Umbilical cord (tissue), 2 donors: ENCODE data around the gene PODXL. TPM values are rescaled to one million over a fixed set of nuclear protein-coding genes. Genes with fewer than 3 reads are reported as not detected.
"Not testable (repeated sequence)": the region's sequence is repeated elsewhere in the genome, so short reads cannot be mapped to it uniquely, and the experiment has no call there.

ENCODE experiments used
- DNase-seq: peaks from one replicate; pipeline ENCODE4 v3.0.0-alpha.2; 2015; ENCODE audit warnings: low spot score
- total RNA-seq: library from RNA; depleted of rRNA; stranded (reverse); fragments of >200 nt; gene quantifications from one replicate; pipeline ENCODE4 v1.2.3, GENCODE V29; 2014; ENCODE audit warnings: low replicate concordance; ENCODE audit not compliant: insufficient read depth

Gene PODXL
- total RNA-seq, 1 donor from 2014 or later: 4.1 TPM

DNA sequence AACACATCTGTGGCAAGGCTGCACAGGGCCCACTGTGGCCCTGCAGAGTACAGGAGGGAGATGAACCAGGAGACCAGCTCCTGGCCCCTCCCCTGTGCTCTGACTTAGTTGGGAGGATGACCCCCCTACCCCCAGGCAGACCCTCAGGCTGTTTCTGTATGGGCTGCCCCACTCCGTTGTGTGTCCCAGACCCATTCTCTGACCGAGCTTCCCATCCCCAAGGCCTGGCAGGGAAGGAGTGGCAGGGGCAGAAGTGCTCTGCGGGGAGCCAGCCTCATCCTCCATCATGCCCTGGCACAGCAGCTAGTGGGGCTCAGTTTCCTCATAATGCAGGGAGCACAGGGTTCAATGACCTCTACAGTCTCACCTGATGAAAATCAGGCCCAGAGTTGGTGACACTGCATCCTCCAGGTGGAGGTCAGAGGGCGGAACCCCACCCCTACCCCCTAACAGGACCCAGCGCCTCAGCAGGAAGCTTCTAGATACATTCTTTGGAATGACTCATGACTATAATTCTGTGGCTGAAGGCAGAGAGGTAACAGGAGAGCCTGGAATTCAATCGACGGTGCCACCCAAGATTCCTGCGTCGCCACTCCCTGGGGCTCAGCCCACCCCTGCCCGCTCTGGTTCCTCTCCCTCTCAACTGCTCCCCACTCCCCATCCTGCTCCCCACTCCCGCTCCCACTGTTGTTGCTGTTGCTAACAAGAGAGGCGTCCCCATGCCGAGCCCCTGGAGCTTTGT, 18.2 kb downstream of the PODXL start:
- no peak for DNase-seq

DNA sequence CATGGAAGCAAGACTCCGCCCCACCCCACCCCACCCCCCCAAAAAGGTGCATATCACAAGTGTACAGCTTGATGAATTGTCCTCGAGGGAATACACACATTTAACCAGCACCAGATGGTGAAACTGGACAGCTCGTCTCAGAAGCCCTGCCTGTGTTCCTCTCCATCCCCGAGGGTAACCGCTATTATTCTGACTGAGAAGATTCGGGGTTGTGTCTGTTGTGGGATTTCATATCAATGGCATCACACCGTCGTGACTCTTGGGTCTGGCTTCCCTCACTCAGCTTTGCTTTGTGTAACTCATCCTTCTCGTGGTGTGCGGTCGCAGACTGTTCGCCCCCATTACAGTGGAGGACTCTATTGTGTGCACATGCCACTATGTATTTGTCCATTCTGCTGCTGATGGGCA, 18.9 kb downstream of the PODXL start:
- DNase-seq: no peak

DNA sequence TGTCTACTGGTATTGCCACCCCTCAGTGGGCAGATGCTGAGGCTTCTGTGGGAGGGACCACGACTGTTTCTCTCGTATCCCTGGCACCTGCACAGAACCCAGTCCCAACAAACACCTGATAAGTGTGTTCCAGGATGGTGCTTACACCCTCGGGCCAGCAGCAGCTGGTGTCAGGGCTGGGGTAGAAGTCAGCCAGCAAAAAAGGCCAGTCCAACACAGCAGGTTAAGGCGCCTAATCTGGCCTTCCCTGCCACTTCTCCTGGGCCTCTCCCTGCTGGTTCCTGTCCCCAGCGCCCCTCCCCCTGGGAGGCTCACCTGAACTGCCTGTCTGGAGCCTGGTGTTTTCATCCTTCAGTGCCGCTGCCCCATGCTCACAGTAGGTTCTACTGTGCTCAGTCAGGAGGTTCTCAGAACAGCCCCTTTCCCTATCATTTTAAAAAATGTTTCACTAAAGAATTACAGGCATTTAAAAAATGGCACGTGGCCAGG, 20.0 kb downstream of the PODXL start:
- no peak for DNase-seq

DNA sequence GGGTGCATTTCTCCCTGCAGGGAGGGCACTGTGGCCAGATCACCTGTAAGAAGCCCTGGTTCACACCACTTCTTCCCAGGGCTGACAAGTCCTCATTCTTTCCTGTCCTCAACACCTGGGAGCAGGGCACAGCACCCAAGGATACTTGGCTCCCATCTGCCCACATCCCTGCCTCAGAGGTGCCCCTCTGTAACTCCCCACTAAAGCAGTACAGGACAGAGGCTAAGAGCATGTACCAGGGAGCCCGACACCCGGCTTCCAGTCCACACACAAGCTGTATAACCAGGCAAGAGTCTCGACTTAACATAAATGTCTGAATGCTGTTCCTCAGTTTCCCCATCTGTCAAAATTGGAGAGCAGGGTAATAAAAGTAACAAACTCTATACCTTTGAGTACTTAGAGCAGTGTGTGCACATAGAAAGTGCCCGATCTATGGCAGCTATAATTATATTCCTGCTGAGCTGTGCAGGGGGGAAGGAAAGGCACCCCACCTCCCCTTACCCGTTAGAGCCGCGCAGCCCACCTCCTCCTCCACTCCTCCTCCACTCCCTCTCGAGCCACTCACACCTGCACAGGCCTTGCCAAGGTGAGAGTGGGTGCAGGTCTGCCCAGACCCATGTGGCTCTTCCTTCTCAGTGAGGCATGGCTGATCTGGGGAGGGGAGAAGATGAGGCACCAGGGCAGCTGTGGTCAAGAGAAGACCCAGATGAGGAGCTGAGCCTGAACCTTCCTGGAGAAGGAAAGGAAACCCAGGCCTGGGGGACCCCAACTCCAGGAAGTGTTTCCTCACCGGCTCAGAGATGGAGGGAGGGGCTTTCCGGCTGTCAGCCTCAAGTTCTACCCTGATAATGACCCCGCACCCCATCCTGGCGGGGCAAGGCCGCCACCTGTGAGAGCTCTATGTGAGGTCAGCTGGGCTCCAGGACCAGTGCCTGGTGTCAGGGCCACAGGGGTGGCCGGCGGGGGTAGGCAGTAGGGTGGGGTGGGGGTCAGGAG, 22.6 kb downstream of the PODXL start:
- no peak for DNase-seq

DNA sequence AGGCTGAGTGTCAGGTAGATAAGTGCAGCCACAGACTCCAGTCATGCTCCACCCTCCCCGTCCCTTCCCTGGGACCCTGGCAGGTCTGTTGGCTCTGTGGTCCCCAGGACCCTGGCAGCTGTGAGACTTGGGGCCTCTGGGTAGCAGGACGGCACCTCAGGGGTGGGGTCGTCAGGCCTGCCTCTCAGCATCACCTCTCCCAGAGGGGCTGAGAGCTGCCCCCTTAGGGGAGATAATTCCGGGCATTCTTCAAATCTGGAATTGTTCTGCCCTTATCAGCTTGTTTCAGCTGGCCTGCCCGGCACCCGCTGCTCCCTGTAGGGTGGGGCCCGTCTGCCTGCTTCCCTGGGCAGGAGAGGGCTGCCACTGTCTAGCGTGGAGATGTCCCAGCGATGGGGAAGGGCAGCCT, 23.3 kb downstream of the PODXL start:
- DNase-seq: no peak

DNA sequence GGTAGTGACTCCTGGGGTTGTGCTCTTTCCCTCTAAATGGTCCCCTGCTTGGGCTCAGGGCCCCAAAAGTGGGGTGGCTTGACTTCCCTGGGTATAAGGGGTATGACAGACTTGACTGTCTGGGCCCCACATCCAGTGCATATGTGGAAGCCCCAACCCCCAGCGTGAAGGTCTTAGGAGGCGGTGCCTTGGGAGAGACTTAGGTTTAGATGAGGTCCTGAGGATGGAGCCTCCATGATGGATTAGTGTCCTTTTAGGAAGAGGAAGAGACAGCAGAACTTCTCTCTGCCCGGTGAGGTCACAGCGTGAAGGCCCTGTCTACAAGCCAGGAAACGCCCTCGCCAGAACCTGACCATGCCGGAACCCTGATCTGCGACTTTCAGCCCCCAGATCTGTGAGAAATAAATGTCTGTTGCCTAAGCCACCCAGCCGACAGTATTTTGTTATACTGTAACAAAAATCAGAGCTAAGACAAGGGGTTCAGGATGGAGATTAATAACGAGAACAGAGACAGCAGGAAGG, 23.8 kb downstream of the PODXL start:
- no peak for DNase-seq

DNA sequence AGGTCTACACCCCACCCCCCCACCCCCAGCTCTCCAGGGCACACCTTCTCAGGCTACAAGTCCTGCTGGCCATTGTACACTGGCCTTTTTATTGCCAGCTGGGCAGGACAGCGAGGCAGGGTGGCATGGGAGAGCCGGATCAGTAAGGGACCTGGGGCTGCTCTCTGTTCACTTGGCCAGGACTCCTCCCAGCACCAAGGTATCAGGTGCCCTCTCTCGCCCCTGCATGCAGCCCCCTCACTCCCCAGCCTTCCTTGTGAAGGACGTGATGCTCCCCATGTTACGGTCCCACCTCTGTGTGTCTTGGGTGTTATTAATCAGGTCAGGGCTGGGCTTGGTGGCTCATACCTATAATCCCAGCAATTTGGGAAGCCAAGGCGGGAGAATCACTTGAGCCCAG, 26.3 kb downstream of the PODXL start:
- no peak for DNase-seq

DNA sequence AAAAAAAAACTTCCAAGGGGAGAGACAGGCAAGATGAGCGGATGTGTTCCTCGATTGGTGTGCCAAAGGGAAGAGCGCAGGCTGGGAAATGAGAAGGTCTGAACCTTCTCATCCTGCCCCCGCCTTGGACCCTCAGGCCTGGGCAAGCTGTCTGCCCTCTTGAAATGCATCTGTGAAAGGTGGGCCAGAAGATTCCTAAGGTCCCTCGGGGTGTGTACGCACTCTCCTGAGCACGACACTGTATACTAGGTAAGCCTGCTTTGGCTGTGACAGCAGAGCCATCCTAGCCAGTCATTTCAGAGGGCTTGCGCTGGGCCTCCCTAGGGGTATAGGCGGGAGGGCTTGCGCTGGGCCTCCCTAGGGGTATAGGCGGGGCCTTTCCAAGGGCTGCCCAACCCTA, 26.8 kb downstream of the PODXL start:
- DNase-seq: no peak

DNA sequence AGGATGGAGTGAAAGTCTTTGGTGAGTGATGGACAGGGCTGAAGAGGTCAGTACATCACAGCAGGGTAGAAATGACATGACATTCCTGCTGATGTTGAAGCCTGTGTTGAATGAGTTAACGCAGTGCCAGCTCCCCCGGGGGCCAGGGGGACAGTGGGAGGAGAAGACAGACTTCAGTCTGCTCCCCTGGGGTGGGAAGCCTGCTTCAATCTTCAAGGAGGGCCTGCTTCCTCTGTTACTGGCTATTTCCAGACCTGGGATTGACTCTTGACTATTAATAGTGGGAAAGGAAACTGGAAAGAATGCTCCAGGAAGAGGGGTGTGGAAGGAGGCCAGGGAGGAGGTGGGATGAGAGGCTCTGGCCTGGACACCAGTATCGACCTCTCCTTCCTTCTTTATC, 27.2 kb downstream of the PODXL start:
- no peak for DNase-seq

DNA sequence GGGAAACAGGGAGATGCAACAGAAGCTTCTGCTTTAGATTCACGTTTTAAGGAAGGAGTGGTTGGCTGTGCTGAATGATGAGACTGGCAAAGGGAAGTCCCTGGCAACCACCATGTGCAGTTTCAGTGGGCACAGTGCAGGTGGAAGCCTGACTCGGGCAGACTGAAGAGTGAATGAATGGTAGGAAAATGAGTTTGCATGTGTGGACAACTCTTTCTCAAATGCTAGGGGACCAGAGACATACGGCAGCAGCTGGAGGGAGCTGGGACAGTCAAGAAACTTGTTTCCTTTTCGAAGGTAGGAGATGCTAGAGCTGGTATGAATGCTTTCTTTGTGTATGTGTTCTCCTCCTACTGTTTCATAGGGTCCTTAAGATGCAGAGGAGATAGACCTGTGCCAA, 29.0 kb downstream of the PODXL start:
- DNase-seq: no peak

DNA sequence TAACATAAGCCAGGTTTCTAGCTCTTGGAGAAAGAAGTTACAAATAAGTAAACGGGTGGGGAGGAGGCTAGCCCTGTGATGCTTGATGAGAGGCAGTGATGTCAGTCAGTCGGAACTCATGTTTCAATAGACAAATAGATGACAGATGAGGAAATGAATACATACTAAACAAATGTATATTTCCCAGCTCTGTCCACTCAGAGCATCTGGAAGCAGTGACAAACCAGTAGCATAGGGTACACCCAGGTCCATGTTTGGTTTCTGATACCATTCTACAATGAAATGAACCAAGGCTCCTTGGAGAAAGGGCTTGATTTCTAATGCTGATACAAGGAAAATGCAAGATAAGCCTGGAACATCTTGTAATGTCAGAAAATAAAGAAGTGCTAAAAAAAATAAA, 30.6 kb downstream of the PODXL start:
- no peak for DNase-seq

DNA sequence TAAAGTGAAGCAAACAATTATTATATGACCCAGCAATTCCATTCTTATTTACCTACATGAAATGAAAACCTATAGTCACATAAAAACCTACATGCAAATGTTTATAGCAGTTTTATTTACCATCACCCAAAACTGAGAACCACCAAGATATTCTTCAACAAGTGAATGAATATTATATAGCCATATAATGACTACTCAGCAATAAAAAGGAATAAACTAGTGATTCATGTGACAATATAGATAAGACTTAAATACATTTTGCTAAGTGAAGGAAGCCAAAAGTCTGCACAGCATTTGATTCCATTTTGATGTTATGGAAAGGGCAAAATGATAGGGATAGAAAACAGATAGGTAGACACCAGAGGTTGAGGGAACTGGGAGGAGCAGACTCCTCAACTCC, 31.7 kb downstream of the PODXL start:
- DNase-seq: no peak

DNA sequence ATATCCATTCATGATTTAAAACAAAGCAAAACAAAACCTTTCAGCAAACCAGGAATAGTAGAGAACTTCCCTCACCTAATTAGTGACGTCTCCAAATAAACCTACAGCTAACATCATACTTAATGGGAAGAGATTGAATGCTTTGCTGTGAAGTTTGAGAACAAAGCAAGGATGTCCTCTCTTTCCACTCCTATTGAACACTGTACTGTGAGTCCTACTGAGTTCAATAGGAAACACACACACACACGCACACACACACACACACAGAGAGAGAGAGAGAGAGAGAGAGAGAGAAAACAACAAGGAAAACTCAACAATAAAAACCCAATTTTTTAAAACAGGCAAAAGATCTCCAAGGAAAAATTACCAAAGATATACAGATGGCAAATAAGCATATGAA, 32.3 kb downstream of the PODXL start:
- no peak for DNase-seq

DNA sequence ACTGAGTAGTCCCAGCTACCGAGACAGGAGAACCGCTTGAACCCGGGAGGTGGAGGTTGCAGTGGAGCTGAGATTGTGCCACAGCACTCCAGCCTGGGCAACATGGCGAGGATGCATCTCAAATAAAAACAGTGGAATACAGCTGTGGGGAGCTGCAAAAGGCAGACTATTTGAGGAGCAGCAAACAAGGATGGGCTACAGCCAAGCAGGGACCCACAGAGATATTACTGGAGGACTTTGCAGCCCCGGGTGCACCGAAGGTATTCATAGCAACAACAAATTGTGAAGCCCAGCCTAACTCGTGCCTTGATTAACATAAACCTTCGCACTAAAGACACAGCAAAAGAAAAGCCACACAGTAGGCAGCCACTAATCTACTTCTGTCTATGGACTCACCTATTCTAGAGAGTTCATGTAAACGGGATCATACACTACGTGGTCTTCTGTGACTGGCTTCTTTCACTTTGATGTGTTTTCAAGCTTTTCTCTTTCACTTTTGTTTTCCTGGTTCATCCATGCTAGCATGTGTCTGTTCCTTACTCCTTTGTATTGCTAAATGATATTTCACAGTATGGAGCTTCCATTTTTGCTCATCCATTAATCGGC, 34.0 kb downstream of the PODXL start:
- DNase-seq: no peak

DNA sequence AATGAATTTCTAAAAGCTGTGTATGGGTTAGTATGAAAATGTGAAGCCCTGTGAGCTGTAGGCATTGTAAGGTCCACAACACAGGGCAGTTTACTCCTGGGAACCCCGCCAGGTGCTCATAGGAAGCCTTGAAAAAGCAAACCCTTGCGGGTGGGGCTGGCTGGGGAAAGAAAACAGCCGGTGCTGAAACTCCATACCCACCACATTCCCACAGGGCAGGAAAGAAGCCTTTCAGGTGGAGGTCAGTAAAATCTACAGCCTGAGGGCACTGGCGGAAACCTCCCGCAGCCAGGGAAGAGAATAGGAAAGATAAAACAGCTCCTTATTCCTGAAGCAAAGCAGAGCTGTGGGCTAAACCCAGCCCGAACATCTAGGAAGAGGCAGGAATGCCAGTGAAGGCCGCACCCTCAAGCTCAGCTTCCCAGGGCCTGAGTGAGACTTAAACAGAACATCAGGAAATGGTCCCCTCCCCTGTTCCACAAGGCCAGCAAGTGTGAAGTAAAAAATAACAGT, 34.7 kb downstream of the PODXL start:
- DNase-seq: peak; percentile 76

DNA sequence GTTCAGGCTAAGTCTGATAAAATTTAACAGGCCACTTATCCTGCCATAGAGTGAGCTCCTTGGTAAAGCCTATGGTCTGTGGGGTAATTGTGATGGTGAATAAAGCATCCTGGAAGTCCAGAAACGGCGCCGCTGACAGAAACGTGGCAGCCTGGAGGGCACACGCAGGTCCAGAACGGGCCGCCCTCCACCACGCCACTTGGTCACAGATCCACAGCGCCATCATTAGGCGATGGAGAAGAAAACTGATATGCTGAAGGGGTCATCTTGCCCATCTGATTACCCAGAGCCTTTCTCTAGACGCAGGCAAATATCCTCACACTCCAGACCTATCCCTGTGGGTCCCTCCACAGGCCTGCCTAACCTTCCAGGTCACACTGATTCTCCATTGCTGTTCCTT, 37.8 kb downstream of the PODXL start:
- no peak for DNase-seq

DNA sequence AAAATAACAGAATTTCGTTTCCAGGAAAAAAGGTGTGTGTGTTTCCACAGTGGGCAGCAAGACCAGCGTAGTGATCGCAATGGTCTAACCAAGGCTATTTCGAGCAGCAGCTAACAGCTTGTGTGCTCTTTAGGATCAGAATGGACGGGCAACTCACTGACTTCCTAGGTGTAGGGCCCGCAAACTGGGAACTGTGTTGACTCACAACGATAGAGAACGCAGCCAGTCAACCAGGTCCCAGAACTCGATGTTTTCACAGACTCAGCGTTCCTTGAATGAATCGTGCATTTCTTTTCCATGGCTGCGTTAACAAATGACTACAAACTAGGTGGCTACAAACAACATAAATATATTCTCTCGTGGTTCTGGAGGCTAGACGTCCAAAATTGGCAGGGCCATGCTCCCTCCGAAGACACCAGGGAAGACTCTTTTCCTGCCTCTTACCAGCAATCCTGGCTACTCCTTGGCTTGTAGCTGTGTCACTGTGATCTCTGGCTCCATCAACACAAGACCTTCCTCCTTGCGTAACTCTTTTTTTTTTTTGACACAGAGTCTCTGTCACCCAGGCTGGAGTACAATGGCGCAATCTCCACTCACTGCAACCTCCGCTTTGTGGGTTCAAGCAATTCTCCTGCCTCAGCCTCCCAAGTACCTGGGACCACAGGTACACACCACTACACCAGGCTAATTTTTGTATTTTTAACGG, 39.1 kb downstream of the PODXL start:
- DNase-seq: no peak

DNA sequence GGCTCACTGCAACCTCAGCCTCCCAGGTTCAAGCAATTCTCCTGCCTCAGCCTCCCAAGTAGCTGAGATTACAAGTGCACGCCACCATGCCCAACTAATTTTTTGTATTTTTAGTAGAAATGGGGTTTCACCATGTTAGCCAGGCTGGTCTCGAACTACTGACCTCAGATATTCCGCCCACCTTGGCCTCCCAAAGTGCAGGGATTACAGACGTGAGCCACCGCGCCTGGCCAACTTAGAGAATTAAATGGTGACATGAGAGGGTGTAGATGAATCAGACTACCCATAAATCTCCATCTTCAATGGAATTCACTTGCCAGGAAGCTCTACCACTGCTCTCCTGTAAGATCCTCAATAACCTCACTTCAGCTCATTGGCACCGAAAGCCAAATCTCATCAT, 41.0 kb downstream of the PODXL start:
- DNase-seq: not testable (repeated sequence)

DNA sequence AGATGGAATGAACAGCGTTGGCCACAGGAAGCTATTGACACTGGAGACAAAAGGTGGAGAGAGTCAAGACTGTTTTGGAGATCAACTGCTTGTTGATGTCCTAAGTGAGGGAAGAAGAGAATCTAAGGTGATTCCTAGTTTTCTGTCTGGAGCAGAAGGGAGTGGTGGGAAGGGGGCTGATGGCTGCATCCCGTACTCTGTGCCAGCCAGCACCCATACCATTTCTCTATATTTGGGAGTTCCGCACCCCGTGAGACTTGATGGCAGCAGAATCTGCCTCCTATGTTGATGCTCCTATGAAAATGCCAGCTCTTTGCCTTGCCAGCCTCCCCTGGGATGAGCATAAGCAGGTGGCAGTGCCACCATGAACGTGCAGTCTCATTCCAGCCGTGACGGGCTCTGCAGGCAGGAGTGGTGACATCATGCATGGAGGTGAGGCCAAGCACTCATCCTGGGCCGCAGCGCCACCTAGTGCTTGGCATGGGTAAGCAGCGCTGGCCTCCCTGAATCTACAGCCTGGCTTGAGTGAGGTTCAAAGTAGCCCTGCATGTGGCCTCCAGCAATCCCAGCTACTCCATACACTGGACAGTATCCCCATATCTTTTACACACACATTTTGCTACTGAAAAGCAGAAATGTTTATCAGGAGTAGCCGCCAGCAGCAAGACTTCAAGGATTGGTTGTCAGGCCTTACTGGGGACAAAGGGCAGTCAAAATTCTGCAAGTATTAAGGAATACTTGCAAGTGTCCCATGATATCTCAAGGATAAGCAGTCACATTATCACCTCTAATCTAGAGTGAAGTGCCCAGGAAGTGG, 43.0 kb downstream of the PODXL start:
- DNase-seq: peak; percentile 83
